Measurements from ENCODE around the gene EEF1AKMT4. TPM values are rescaled to one million over a fixed set of nuclear protein-coding genes. Genes with fewer than 3 reads are reported as not detected.

The EEF1AKMT4 gene
- total and polyA plus RNA-seq, 8 donors, result 1.8 to 5.3 (median 2.9) TPM

- Histone ChIP-seq H3K36me3 (no peaks in the 10 kb centered on the region), H3K4me3 (peak overlapping the region in 1 of 4 donors; percentile 37), H3K9me3 (no peaks in the 10 kb centered on the region), H3K27ac (peak overlapping the region in 1 of 4 donors; percentile 54), H3K27me3 (no peaks in the 10 kb centered on the region), H3K4me1 (no peaks in the 10 kb centered on the region)
- 47 to 63% methylated on average over 12 of the region's 12 CpGs for WGBS, 2 donors
- ATAC-seq (peak; percentile 23 to 54 (median 48)), FAIRE-seq (no peak), DNase-seq (peak in 1 of 6 donors; percentile 45)
- intact Hi-C loops (cut with DNase I), result no loop called here
- TF ChIP-seq CTCF (IDR thresholded peaks at IDR 0.05), result no peak
These were observed 25.9 kb downstream of the EEF1AKMT4 start for GRCh38 chr3:184275381-184275701.

GRCh38 chr3:184275961-184276910 lies 26.8 kb downstream of the EEF1AKMT4 start, which contains the start of gene ECE2:
Gene ECE2 (plus strand): TSS chr3:184276022. CDS start chr3:184276154, 132 bp downstream.
- Histone ChIP-seq H3K36me3 (no peaks in the 10 kb centered on the region), H3K4me3 (peak within 1 kb of the TSS in 2 of 4 donors; percentile 30 to 37), H3K9me3 (no peaks in the 10 kb centered on the region), H3K27ac (peak within 1 kb of the TSS in 2 of 4 donors; percentile 38 to 54), H3K27me3 (no peaks in the 10 kb centered on the region), H3K4me1 (no peaks in the 10 kb centered on the region)
- ATAC-seq (peak; percentile 72 to 82 (median 78)), FAIRE-seq (no peak), DNase-seq (peak in 4 of 6 donors; percentile 56 to 81 (median 71))
- 12 to 19% methylated on average over 42 to 65 of the region's 65 CpGs for WGBS, 2 donors
- intact Hi-C loops (cut with DNase I), result no loop called here
- TF ChIP-seq CTCF (IDR thresholded peaks at IDR 0.05), result no peak

GRCh38 chr3:184277366-184277765 lies 27.9 kb downstream of the EEF1AKMT4 start:
- Histone ChIP-seq H3K36me3 (no peaks in the 10 kb centered on the region), H3K9me3 (no peaks in the 10 kb centered on the region), H3K4me3 (no peak overlapping the region), H3K27me3 (no peaks in the 10 kb centered on the region), H3K27ac (no peak overlapping the region), H3K4me1 (no peaks in the 10 kb centered on the region)
- no peak for TF ChIP-seq CTCF (IDR thresholded peaks at IDR 0.05)
- ATAC-seq (peak in 1 of 4 donors; percentile 15), FAIRE-seq (no peak), DNase-seq (no peak)
- WGBS, 2 donors, result 92% methylated on average over 6 of the region's 6 CpGs
- intact Hi-C loops (cut with DNase I), result no loop called here

- 83 to 86% methylated on average over 4 of the region's 4 CpGs for WGBS, 2 donors
- Histone ChIP-seq H3K9me3 (no peaks in the 10 kb centered on the region), H3K27me3 (no peaks in the 10 kb centered on the region), H3K4me3 (no peak overlapping the region), H3K4me1 (no peaks in the 10 kb centered on the region), H3K36me3 (no peaks in the 10 kb centered on the region), H3K27ac (no peak overlapping the region)
- TF ChIP-seq CTCF (IDR thresholded peaks at IDR 0.05), result no peak
- ATAC-seq (no peak), FAIRE-seq (no peak), DNase-seq (no peak)
- intact Hi-C loops (cut with DNase I), result no loop called here
These were observed 33.5 kb downstream of the EEF1AKMT4 start for GRCh38 chr3:184282941-184283340.

- FAIRE-seq (no peak), DNase-seq (no peak), ATAC-seq (no peak)
- Histone ChIP-seq H3K4me1 (no peaks in the 10 kb centered on the region), H3K4me3 (no peak overlapping the region), H3K27me3 (no peaks in the 10 kb centered on the region), H3K36me3 (no peaks in the 10 kb centered on the region), H3K27ac (no peak overlapping the region), H3K9me3 (no peaks in the 10 kb centered on the region)
- intact Hi-C loops (cut with DNase I), result no loop called here
- WGBS, 2 donors, result 85 to 89% methylated on average over 8 of the region's 8 CpGs
- no peak for TF ChIP-seq CTCF (IDR thresholded peaks at IDR 0.05)
These were observed 34.2 kb downstream of the EEF1AKMT4 start for GRCh38 chr3:184283681-184284080.
